Osteocyte (in vitro differentiated cells): ENCODE data around the gene C13orf42. TPM values are rescaled to one million over a fixed set of nuclear protein-coding genes. Genes with fewer than 3 reads are reported as not detected.
"Not testable (repeated sequence)": the region's sequence is repeated elsewhere in the genome, so short reads cannot be mapped to it uniquely, and the experiment has no call there.

Source experiments
- DNase-seq: peaks from one replicate; pipeline ENCODE4 v3.0.0; 2021; ENCODE audit warnings: mixed read lengths; ENCODE audit not compliant: unreplicated experiment; ENCODE audit errors: extremely low spot score
- H3K27ac Mint-ChIP-seq: one replicate; pipeline ENCODE4 v1.8.0; 2021; ENCODE audit warnings: mild to moderate bottlenecking, mixed read lengths; ENCODE audit not compliant: unreplicated experiment
- H3K27me3 Mint-ChIP-seq: one replicate; pipeline ENCODE4 v1.8.0; 2021; ENCODE audit warnings: mixed read lengths; ENCODE audit not compliant: unreplicated experiment
- H3K36me3 Mint-ChIP-seq: one replicate; pipeline ENCODE4 v1.8.0; 2021; ENCODE audit warnings: mixed read lengths; ENCODE audit not compliant: unreplicated experiment
- H3K4me1 Mint-ChIP-seq: one replicate; pipeline ENCODE4 v1.8.0; 2021; ENCODE audit warnings: mixed read lengths; ENCODE audit not compliant: unreplicated experiment
- H3K4me3 Mint-ChIP-seq: one replicate; pipeline ENCODE4 v1.8.0; 2021; ENCODE audit warnings: mild to moderate bottlenecking, moderate library complexity, mixed read lengths; ENCODE audit not compliant: unreplicated experiment
- H3K9me3 Mint-ChIP-seq: one replicate; pipeline ENCODE4 v1.8.0; 2021; ENCODE audit warnings: mixed read lengths; ENCODE audit not compliant: unreplicated experiment
- total RNA-seq: library from RNA; stranded (reverse); gene quantifications from 2 replicates; pipeline ENCODE4 v1.2.1, GENCODE V29; 2021
- TF ChIP-seq, protein P1 (sequence below): fragments of 200-600 bp; sonication (generic); IDR thresholded peaks from 2 replicates; pipeline ENCODE4 v1.5.0; 2021; ENCODE audit warnings: antibody characterized with exemption, mild to moderate bottlenecking, moderate library complexity

Gene C13orf42
- total RNA-seq, 1 donor from 2014 or later: not detected

DNA sequence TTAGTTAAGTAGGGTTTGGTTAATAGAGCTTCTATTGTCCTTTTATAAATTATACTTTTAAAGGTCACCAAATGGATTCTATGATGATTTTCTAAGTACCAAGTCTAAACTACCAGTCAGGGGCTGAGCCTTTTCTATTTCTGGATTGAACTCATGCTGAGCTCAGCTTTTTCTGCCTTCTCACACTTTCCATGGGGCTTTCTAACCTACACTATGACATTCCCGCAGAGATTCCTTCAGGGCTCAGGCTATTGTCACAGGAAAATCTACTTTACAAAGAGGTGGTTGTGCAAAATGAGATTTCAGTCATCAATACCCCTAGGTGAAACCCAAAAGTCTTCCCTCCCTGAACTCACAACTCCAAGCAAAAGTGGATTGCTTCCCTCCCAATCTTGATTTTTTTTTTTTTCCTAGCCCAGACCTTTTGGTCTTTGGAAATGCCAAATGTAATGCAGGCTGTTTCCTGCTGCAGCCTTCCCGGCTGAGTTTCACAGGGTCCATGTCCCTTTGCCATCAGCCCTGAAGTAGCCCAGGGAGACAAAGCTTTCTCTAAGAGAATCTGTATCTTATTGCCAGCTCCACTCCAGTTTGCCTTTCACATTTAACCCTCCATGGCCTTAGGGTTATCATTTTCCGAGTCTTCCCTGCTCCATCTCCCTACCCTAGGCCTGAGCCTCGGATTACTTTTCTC, 13.6 kb downstream of the C13orf42 start:
- Mint-ChIP-seq H3K36me3 (no peaks in the 10 kb centered on the region), H3K27ac (no peak overlapping the region), H3K4me3 (no peak overlapping the region), H3K27me3 (peaks cover 40% of the 10 kb centered on the region), H3K4me1 (peaks cover 2% of the 10 kb centered on the region), H3K9me3 (no peaks in the 10 kb centered on the region)
- DNase-seq: no peak
- TF ChIP-seq, protein P1, sequence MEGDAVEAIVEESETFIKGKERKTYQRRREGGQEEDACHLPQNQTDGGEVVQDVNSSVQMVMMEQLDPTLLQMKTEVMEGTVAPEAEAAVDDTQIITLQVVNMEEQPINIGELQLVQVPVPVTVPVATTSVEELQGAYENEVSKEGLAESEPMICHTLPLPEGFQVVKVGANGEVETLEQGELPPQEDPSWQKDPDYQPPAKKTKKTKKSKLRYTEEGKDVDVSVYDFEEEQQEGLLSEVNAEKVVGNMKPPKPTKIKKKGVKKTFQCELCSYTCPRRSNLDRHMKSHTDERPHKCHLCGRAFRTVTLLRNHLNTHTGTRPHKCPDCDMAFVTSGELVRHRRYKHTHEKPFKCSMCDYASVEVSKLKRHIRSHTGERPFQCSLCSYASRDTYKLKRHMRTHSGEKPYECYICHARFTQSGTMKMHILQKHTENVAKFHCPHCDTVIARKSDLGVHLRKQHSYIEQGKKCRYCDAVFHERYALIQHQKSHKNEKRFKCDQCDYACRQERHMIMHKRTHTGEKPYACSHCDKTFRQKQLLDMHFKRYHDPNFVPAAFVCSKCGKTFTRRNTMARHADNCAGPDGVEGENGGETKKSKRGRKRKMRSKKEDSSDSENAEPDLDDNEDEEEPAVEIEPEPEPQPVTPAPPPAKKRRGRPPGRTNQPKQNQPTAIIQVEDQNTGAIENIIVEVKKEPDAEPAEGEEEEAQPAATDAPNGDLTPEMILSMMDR: no peak

DNA sequence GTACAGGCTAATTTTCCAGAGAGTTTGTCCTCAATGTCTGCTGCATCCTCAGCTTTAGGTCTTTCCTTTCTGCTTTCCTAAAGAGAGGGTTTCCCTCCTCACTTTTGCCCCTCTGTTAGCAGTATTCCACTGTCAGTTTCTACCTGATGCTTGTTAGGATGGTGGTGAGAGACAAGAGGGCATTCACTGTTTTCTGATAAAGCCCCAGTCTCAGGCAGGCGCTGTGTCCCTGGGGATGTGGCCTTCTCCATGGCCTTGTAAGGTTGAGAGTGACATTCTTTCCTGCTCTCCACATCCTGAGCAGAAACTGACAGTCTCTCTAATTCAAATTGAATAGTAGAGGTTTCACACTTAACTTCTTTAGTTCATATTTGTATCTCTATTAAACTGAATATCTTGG, 14.9 kb downstream of the C13orf42 start:
- Mint-ChIP-seq H3K9me3 (no peaks in the 10 kb centered on the region), H3K27ac (no peak overlapping the region), H3K27me3 (peaks cover 48% of the 10 kb centered on the region), H3K4me3 (no peak overlapping the region), H3K4me1 (peaks cover 2% of the 10 kb centered on the region), H3K36me3 (no peaks in the 10 kb centered on the region)
- DNase-seq: no peak
- TF ChIP-seq, protein P1: no peak

DNA sequence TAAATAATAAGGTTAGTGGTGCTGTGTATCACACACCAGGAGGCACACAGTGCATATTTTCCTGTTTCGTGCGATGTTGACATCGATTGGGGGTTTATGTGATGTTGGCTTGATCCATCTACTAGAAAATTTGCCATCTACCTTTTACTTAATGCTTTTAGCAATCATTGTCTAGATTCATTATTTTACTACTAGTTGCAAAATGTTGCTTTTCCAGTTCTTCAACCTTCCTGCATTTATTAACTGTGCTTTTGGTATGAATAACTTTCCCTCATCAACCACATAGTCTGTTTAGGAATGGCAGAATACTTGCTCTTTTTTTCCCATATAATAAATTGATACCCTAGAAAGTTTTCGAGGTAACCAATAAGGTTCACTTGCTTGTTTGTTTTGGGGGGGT, 17.5 kb downstream of the C13orf42 start:
- TF ChIP-seq, protein P1: no peak
- H3K36me3 Mint-ChIP-seq: no peaks in the 10 kb centered on the region

DNA sequence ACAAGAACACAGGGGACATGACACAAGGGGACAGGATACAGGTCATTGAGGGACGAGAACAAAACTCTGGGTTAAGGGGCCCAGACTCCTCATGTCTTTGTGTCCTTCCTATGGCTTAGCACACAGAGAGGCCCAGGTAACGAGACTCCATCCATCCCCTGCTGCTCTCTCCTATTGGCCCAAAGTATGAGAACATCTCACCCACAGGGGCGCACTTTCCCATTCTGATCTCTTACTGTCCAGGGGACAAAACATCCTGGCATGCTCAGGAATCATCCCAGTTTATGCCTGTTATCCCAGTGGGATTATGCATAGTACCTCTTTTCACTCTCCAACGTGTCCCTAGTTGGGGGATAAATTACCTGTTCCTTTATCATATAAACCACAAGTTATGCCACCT, 19.2 kb downstream of the C13orf42 start:
- Mint-ChIP-seq H3K4me3 (no peak overlapping the region), H3K27ac (no peak overlapping the region), H3K9me3 (no peaks in the 10 kb centered on the region), H3K4me1 (no peaks in the 10 kb centered on the region), H3K36me3 (no peaks in the 10 kb centered on the region), H3K27me3 (peaks cover 60% of the 10 kb centered on the region)
- TF ChIP-seq, protein P1: no peak
- DNase-seq: no peak

More for the DNA sequence above, 17.5 kb downstream of the C13orf42 start:
- Mint-ChIP-seq H3K4me1 (peaks cover 2% of the 10 kb centered on the region), H3K4me3 (no peak overlapping the region), H3K27me3 (peaks cover 67% of the 10 kb centered on the region), H3K9me3 (no peaks in the 10 kb centered on the region), H3K27ac (no peak overlapping the region)
- DNase-seq: no peak

DNA sequence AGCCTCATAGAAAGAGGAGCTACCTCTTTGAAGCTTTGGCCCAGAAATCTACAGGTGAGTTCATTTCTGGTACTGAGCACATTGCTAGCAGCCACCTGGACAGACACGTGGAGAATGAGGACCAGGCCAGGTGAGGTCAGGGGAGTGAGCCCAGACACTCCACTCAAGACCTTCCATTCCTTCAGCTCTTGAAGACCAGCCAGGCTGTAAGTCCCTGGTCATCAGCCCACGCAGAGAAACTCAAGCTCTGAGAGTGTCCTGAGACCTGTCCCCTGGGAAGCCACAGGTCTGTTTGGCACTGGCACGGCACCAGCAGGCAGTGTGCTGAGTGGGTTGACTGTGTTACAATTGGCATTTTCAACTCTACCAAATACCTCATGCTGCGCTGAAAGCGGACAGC, 27.4 kb downstream of the C13orf42 start:
- TF ChIP-seq, protein P1: no peak
- H3K27me3 Mint-ChIP-seq: peaks cover 8% of the 10 kb centered on the region
- no peak for DNase-seq
- no peak overlapping the region for H3K27ac Mint-ChIP-seq
- no peak overlapping the region for H3K4me3 Mint-ChIP-seq
- no peaks in the 10 kb centered on the region for H3K36me3 Mint-ChIP-seq
- H3K9me3 Mint-ChIP-seq: no peaks in the 10 kb centered on the region
- peaks cover 3% of the 10 kb centered on the region for H3K4me1 Mint-ChIP-seq

DNA sequence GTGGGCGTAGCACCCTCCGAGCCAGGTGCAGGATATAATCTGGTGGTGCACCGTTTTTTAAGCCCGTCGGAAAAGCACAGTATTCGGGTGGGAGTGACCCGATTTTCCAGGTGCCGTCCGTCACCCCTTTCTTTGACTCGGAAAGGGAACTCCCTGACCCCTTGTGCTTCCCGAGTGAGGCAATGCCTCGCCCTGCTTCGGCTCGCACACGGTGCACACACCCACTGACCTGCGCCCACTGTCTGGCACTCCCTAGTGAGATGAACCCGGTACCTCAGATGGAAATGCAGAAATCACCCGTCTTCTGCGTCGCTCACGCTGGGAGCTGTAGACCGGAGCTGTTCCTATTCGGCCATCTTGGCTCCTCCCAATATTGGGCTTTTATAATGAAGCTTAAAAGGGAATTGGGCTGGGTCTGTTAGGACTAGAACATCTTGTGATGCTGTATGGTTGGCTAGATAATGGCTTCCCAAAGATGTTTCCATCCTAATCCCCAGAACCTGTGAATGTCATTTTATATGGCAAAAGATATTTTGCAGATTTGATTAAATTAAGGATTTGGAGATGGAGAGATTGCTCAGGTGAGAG, 30.5 kb downstream of the C13orf42 start:
- not testable (repeated sequence) for H3K36me3 Mint-ChIP-seq, H3K27ac Mint-ChIP-seq, H3K9me3 Mint-ChIP-seq

More for the DNA sequence above, 30.5 kb downstream of the C13orf42 start:
- not testable (repeated sequence) for H3K4me3 Mint-ChIP-seq, H3K4me1 Mint-ChIP-seq, DNase-seq
- H3K27me3 Mint-ChIP-seq: peaks cover 12% of the 10 kb centered on the region
